ENCODE results near the gene SEC11A. TPM values are rescaled to one million over a fixed set of nuclear protein-coding genes. Genes with fewer than 3 reads are reported as not detected.

The SEC11A gene
- 253 and 315 TPM in 2 replicates for total RNA-seq

DNA sequence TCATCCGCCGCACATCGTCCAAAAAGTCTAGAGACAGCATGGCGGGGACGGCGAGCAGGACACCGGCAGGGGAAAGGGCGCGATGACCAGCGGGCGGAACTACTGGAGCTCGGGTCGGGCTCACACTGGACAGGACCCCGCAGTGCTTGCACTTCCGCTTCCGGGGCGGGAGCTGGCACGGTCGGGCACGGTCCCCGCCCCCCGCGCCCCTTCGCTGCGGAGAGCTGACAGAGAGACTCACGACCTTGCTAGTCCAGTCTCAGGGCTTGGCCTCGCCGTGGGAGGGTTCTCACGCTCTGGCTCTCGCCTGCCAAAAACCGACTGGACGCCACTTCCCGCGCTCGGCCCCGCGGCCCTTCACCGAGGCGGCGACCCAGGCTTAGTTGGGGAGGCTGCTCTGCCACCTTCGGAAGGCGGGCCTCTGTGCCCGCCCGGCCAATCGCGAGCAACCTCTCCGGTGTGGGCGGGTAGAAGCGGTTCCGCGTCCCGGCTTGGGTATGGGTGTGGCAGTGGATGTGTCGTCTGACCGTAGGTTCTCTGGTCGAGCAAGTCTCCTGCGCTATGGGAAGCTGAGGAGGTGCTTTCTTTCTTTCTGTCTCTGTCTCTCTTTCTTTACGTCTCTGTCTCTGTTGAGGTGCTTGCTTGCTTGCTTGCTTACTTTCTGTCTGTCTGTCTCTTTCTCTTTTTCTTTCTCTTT, at the start of gene SEC11A:
SEC11A (minus strand) TSS at position 104 of the 697 bp plus-strand sequence; CDS start at position 40, 64 bp downstream.

DNA sequence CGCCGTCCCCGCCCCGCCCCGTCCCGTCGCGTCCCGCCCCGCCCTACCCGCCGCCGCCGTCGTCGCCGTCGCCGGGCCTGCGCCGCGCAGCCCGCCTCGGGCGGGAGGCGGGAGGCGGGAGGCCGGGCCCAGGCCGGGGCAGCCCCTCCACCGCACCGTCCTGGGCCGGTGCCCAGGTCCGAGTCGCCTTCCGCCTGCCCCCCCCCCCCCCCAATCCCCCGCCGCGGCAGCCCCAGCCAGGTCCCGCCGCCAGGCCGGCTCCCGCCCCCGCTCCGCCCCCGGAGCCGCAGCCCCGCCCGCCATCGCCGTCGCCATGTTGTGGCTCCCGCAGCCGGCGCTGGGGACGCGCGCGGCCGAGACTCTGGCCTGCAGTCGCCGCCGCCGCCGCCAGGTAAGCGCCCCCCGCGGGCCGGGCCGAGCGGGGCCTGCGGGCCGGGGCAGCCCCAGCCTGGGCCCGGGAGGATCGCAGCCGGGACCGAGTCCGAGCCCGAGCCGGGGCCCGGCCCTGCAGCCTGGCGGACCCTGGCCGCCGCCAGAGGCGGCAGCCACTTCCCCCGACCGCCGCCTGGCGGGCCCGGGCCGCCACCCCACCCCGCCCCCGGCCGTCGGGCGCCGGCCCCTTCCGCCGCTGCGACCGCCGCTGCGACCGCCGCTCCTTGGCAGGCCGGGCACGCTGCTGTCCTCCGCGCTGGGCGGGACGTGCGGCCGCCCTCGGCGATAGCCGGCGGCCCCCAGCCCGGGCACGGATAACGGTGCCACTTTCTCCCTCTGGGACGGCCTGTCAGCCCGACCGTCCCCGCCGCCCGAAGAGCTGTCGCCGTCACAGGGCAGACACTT, 32.6 kb upstream of the SEC11A start, which contains the start of gene ZNF592:
ZNF592 (plus strand) TSS at position 319 of the 837 bp plus-strand sequence. CDS start 34,084 bp downstream, outside the sequence.

DNA sequence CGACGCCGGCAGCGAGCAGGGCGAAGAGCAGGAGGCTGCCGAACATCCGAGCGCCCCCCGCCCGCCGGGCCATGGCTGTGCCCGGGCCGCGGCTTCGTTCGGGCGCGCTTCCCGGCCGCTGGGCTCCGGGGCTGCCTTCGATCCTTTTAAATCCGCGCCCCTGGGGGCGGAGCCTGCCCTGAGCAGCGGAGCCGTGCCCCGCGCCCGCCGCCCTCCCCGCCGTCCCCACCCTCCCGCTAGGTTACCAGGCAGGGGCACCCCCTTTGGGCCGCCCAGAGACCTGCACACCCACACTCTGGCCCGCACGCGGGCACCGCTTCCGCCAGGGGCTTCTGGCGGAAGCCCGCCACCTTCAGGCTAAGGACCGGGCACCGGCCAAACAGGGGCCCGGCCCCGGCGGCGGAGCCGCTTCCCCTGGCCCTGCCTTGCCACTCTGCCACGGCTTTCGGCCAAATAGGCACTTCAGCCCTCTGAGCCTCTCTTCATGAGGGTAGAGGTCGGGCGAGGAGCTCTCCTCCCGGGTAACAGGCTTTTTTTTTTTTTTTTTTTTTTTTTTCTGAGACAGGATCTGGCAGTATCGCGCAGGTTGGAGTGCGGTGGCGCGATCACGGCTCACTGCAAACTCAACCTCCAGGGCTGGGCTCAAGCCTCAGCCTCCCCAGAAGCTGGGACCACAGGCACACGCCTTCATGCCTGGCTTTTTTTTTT, 57.7 kb downstream of the SEC11A start, which contains the start of gene NMB:
NMB (minus strand) TSS at position 120 of the 708 bp plus-strand sequence; CDS start at position 73, 47 bp downstream.

DNA sequence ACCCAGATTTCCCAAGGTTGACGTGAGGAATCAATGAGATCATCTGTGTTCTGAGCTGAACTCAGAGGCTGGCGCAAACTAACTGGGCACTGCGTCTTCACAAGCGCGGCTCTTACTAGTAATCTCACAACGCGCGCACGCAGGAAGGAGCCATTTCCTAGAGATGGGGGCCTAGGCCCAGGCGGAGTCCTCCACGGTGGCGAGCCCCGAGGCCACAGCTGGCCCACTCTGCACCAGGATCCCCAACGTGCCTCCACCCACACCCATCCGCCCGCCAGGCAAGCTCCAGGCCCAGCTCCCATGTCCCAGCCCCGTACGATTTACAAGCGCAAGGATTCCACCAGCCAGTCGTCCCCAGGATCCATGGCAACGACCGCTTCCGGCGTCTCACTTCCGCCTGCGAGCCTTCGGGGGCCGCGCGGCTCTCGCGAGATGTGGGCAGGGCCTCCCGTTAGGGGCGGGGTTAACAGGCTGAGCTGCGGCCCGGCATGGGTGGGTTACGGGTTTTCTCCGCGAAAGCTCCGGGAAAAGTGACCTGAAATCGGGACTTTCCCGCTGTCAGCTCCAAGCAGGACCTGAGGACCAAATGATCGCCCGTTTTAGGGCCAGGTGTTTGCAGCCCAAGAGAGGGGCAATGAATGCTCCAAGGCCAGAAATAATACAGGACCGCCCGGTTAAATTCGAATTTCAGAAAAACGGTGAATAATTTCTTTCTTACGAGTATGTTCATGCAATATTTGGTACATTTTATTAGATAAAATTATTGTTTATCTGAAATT, 61.8 kb downstream of the SEC11A start, which contains the start of gene WDR73:
WDR73 (minus strand) TSS at position 374 of the 779 bp plus-strand sequence; CDS start at position 365, 9 bp downstream.

Other genes starting within 250 kb of the SEC11A start
- 6.3 and 10.4 TPM in 2 replicates for gene ZSCAN2, start 115.1 kb downstream of the SEC11A start, total RNA-seq
- gene WDR73, start 61.9 kb downstream of the SEC11A start, total RNA-seq, result 22.0 and 26.8 TPM in 2 replicates
- gene NMB, start 57.9 kb downstream of the SEC11A start, total RNA-seq, result 4.6 and 7.3 TPM in 2 replicates
- gene ZNF592, start 32.5 kb upstream of the SEC11A start, total RNA-seq, result 3.6 and 3.7 TPM in 2 replicates
- gene ALPK3, start 101.2 kb upstream of the SEC11A start, total RNA-seq, result 3.3 and 5.4 TPM in 2 replicates
- under 0.01 TPM in 1 of 2 replicates, not detected in the other for gene SLC28A1, start 168.5 kb upstream of the SEC11A start, total RNA-seq